Neural crest cell (in vitro differentiated cells): Measurements from ENCODE around the gene NKTR. TPM values are rescaled to one million over a fixed set of nuclear protein-coding genes. Genes with fewer than 3 reads are reported as not detected.

Source experiments
- DNase-seq: peaks from one replicate; pipeline ENCODE4 v3.0.0; 2021; ENCODE audit warnings: low read depth, mixed read lengths, low spot score
- H3K27ac Mint-ChIP-seq: one replicate; pipeline ENCODE4 v1.8.0; 2021; ENCODE audit warnings: mild to moderate bottlenecking, mixed read lengths; ENCODE audit not compliant: unreplicated experiment
- H3K27me3 Mint-ChIP-seq: 2 replicates; pipeline ENCODE4 v1.8.0; 2021; ENCODE audit warnings: low read depth, mild to moderate bottlenecking, mixed read lengths
- H3K36me3 Mint-ChIP-seq: 2 replicates; pipeline ENCODE4 v1.8.0; 2021; ENCODE audit warnings: low read depth, mild to moderate bottlenecking, mixed read lengths
- H3K4me1 Mint-ChIP-seq: 2 replicates; pipeline ENCODE4 v1.8.0; 2021; ENCODE audit warnings: mixed read lengths
- H3K4me3 Mint-ChIP-seq: one replicate; pipeline ENCODE4 v1.8.0; 2021; ENCODE audit warnings: mild to moderate bottlenecking, mixed read lengths
- H3K9me3 Mint-ChIP-seq: 2 replicates; pipeline ENCODE4 v1.8.0; 2021; ENCODE audit warnings: mixed read lengths
- total RNA-seq: library from RNA; stranded (reverse); gene quantifications from 2 replicates; pipeline ENCODE4 v1.2.1, GENCODE V29; 2021
- TF ChIP-seq, protein P1 (sequence below): fragments of 200-600 bp; sonication (generic); conservative IDR thresholded peaks from 2 replicates; pipeline ENCODE4 v1.5.0; 2021; ENCODE audit warnings: antibody characterized with exemption, mild to moderate bottlenecking

NKTR gene
- total RNA-seq, 1 donor from 2014 or later, result 95.2 TPM

GRCh38 chr3:42666022-42666421, 65.5 kb downstream of the NKTR start:
- H3K9me3 Mint-ChIP-seq, result peaks cover 2% of the 10 kb centered on the region
- no peaks in the 10 kb centered on the region for H3K4me1 Mint-ChIP-seq
- DNase-seq, result no peak
- no peaks in the 10 kb centered on the region for H3K27me3 Mint-ChIP-seq
- no peak overlapping the region for H3K4me3 Mint-ChIP-seq
- no peak overlapping the region for H3K27ac Mint-ChIP-seq
- TF ChIP-seq, protein P1, sequence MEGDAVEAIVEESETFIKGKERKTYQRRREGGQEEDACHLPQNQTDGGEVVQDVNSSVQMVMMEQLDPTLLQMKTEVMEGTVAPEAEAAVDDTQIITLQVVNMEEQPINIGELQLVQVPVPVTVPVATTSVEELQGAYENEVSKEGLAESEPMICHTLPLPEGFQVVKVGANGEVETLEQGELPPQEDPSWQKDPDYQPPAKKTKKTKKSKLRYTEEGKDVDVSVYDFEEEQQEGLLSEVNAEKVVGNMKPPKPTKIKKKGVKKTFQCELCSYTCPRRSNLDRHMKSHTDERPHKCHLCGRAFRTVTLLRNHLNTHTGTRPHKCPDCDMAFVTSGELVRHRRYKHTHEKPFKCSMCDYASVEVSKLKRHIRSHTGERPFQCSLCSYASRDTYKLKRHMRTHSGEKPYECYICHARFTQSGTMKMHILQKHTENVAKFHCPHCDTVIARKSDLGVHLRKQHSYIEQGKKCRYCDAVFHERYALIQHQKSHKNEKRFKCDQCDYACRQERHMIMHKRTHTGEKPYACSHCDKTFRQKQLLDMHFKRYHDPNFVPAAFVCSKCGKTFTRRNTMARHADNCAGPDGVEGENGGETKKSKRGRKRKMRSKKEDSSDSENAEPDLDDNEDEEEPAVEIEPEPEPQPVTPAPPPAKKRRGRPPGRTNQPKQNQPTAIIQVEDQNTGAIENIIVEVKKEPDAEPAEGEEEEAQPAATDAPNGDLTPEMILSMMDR, result no peak
- H3K36me3 Mint-ChIP-seq, result no peaks in the 10 kb centered on the region

- DNase-seq, result no peak
- H3K27me3 Mint-ChIP-seq, result peaks cover 1% of the 10 kb centered on the region
- peaks cover 2% of the 10 kb centered on the region for H3K9me3 Mint-ChIP-seq
- H3K4me1 Mint-ChIP-seq, result no peaks in the 10 kb centered on the region
- TF ChIP-seq, protein P1, result no peak
- no peak overlapping the region for H3K27ac Mint-ChIP-seq
- no peak overlapping the region for H3K4me3 Mint-ChIP-seq
- H3K36me3 Mint-ChIP-seq, result no peaks in the 10 kb centered on the region
Observed at GRCh38 chr3:42666577-42666998, 66.1 kb downstream of the NKTR start.

DNA sequence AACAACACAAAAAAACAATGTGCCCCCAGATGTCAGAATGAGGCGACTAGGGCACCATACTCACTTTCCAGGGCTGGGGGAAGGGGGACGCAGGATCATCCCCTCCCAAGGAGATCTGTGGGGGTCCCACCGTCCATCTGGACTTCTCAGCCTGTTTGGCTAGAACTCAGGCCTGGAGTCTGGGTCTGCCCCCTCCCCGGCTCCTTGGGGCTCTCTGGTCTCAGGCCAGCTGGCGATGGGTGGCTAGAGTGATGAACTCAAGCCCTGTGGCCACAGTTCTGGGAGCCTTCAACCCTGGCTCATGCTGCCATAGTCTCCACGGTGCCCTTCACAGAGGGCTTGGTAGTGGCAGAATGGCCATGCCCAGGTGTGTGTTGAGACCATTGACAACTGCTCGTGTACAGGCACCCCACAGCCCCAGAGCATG, 66.6 kb downstream of the NKTR start:
- TF ChIP-seq, protein P1, result no peak
- H3K4me1 Mint-ChIP-seq, result no peaks in the 10 kb centered on the region
- DNase-seq, result no peak
- no peaks in the 10 kb centered on the region for H3K36me3 Mint-ChIP-seq
- peak overlapping the region; percentile 81 for H3K27ac Mint-ChIP-seq
- no peak overlapping the region for H3K4me3 Mint-ChIP-seq
- peaks cover 2% of the 10 kb centered on the region for H3K9me3 Mint-ChIP-seq
- H3K27me3 Mint-ChIP-seq, result peaks cover 3% of the 10 kb centered on the region

DNA sequence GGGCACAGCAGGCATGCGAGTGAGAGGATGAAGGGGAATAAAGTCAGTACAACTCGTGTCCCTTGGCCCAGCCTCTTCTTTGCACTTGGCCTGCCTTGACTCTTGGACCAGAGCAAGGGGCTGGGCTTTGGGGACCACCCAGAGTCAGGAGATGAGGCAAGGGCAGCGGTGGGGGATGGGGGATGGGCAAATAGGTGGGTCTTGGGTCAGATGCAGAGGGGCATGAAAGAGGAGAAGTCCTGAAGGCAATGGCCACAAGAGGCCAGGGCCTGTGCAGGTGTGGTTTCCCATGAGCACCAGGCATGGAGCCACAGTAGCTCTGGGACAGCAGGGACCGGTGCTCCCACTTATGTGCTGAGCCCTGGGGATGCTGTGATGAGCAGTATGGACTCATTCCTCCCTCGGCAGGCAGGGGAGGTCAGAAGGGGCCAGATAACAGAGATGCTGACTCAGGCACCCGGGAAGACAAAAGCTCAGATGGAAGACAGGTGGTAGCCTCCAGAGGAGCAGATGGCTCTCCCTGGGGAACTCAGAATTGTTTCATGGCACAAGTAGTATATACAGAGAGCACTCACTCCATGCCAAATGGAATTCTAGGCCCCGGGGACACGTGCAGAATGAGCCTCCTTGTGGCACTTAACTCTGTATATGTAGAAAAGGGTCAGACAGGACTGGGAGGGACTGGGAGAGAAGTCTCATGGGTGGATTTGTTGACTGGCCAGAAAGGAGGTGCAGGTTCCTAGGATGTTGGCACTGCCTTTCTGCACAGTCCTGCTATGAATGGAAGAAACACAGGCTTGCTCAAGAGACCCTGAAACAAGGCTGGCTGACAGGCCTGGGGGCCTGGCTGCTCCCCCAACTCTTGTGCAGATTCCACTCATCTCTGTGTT, 67.3 kb downstream of the NKTR start:
- Mint-ChIP-seq H3K27me3 (peaks cover 3% of the 10 kb centered on the region), H3K9me3 (peaks cover 2% of the 10 kb centered on the region), H3K4me1 (no peaks in the 10 kb centered on the region), H3K4me3 (no peak overlapping the region), H3K36me3 (no peaks in the 10 kb centered on the region), H3K27ac (peak overlapping the region; percentile 81)
- no peak for DNase-seq
- TF ChIP-seq, protein P1, result no peak

DNA sequence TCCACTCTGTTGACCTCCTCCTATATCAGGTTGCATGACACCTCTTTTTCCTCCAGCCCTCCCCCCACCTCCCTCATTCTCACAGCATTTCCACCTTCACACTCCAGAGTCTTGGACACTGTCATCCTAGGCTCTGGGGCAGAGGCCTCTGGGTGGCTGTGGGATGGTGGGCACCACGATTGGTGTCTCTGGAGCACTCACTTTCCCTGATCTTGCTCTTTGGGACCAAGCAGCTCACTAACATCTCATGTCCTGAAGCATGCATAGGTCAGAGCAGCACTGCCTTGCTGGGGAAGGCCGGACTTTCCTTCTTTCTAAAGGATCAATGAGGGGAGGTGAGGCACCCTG, 67.9 kb downstream of the NKTR start:
- H3K27ac Mint-ChIP-seq, result no peak overlapping the region
- TF ChIP-seq, protein P1, result no peak

More for the DNA sequence above, 67.9 kb downstream of the NKTR start:
- Mint-ChIP-seq H3K4me3 (no peak overlapping the region), H3K9me3 (peaks cover 2% of the 10 kb centered on the region), H3K27me3 (peaks cover 3% of the 10 kb centered on the region), H3K4me1 (no peaks in the 10 kb centered on the region), H3K36me3 (no peaks in the 10 kb centered on the region)
- DNase-seq, result no peak
